HG02840 (cell line): ENCODE results near the gene ATP2B1.
A peak's percentile ranks its signal among the peaks of the same experiment; 100 is the strongest.
"Not testable (repeated sequence)": the region's sequence is repeated elsewhere in the genome, so short reads cannot be mapped to it uniquely, and the experiment has no call there.

Experiments used
- ATAC-seq: cut with Tn5 transposase; IDR thresholded peaks from one replicate; pipeline ENCODE4 v1.9.1; 2021; ENCODE audit warnings: mild to moderate bottlenecking, moderate library complexity, moderate number of reproducible peaks; ENCODE audit not compliant: unreplicated experiment, low FRiP score

ATP2B1 gene

DNA sequence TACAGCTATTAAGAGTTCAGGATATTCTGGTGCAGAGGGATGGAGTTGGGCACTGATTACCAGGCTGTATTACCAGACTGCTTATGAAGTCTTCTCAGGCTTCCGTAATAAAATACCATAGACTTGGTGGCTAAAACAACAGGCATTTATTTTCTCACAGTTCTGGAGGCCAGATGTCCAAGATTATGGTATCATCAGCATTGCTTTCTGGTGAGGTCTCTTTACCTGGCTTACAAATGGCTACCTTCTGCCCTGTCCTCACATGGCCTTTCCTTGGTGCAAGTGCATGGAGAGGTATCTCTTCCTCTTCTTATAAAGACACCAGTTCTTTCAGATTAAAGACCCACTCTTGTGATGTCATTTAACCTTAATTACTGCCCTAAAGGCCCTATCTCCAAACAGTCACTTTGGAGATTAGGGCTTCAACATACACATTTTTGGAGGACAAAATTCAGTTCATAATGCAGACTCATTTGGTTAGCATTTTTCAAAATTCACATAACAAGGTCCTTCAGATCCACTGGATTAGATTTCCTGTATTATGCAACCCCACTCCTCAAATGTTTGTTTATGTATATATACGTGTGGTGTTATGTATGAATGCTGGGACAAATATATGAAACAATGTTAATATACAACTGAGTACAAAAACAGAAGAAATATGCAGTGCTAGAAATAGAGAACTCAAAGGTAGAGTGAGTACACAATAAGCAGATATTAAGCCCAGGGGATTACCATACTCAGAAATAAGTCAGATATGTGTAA, 9.3 kb upstream of the ATP2B1 start:
- ATAC-seq, result no peak

GRCh38 chr12:89712706-89713105, 4.1 kb upstream of the ATP2B1 start:
- ATAC-seq, result no peak

DNA sequence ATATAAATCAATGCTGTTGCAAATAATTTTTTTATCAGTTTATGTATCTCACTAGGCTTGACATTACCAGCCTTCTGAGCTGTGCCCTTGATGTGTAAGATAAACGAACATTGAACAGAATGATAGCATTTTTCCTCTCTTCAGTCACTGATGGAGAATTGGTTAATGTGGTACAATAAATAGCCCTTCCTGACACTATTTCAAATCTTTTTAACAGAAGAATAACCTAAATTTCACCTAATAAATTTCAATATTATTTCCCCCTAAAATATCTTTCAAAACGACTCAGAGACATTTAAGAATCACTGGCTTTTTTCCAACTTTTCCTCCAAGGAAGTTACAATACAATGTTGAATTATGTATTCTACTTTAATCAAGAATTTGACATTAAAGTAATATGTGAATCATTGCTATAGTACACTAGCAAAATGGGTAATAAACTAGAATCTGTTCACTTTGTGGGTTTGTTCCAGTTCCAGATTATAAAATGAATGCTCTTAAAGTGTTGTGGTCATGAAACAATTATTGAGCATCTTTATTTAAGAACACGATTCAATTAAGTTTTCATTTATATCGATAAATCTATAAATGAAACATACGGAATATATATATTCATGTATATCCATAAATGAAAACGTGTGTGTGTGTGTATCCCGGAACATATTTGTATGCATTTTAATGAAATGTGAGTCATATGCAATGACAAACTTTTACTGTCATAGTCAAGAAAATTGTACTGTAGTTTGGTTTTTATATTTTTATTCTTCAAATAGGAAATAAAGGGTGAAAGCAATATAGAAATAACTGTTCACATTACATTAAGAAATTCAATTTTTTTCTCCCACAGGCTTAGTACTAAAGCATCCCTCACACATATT, 2.5 kb upstream of the ATP2B1 start:
- ATAC-seq, result no peak

DNA sequence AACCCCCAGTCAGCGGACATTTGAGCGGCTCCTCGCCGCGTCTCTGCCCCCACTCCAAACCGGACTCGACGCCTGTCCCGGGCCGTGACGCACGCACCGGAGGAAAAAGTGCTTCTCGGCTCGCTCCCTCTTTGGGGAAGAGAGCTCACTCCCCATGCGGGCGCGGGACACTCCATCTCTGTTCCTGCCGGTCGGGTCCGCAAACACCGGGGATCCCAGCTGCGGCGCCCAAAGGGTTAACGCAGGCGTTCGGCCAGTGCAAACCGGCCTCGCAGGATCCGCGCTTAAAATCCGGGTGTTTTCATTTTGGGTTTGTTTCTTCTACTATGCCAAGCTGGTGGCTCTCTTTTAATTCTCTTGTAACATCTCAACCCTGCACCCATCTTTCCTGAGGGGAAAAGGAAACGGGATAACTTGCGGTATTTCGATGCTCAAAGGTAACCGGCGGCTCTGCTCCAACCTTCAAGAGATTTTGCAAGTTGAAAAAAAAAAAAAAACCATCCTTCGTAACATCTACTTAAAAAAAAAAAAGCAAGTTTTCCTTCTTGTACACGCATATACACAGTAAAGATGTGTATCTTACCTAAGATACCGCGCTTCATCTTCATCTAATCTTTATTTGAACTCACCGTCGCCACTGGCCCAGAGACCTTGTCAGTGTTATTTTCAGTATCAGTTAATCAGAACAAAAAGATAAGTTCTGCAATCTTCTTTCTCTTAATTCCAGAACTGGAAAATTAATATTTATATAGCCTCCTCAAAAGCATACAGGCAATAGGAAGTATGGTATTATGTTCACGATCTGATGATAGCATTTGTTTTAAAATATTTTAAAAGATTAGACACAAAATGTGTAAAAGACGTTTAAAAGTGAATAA, 1.6 kb upstream of the ATP2B1 start:
- ATAC-seq, result no peak

DNA sequence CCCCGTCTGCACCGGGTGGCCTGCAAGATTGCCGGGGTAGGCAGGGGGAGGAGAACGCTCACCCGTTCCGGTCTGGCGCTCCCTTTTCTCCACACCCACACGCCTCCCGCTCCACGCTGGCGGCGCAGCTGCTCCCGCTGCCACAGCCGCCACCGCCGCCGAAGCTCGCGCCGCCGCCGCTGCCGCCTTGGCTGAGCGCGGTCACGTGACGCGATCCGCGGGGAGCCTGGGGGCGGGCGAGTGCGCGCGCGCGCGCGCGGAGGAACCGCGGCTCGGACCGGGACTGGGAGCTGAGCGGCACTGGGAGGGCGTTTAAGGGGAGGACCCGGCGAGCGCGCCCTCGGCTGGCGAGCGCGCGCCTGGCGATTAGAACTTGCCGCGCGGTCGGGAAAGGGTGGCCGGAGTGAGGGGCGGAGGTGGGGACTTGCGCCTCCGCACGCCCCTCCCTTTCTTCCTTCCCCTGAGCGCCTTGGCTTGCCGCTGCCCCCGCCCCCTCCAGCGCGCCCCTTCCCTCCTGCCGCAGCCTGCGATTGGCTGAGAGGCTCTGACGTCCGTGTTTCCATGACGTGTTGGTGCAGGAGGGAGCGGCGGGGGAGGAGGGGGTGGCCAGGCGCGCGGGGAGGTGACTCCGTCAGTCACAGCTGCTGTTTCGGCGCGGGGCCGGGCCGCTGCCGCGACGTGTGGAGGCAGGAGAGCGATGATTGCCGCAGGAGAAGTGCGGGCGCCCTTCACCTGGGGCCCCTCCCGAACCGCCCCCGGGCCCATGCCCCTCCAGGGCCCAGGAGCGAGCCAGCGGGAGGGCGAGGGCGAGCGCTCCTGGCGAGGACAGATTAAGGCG, 738 bp upstream of the ATP2B1 start:
- peak; percentile 63 for ATAC-seq

DNA sequence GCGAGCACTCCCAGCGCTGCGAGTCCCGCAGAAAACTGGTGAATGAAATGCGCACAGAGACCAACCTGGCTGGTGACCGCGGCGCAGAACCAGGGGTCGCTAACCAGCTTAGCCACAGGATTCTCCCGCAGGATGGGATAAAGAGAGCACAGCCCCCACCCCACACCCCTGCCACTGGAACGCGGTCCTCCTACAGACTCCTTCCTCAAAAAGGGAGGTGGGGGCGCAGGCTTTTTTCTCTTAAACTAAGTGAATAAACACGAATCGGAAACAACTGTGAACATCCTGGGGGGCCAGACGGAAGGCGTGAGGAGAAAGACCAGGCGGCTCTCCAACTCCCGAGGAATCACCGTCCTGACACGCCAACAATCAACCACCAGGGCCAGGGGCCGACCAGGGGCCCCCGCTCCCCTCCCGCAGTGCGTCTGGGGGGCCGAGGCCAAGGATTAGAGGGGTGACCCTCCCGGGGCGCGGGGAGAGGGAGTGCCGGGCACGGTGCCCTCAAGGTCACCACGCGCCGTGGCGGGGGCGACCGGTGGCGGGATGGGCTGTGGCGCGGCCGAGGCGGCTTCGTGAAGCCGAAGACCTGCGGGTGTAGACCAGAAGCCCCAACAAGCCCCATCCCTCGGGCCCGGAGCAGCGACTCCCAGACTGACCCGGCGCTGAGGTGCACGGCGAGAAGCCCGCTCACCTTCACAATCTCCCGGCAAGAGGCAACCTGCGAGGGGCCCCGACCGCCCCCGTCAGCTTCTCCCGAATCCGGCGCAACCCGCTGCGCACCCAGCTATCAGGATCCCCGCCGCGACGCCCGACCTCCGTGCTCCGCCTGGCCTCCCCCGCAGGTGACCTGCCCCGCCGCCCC, 704 bp downstream of the ATP2B1 start:
- ATAC-seq, result no peak

- no peak for ATAC-seq
Observed at GRCh38 chr12:89706986-89707702, 1.5 kb downstream of the ATP2B1 start.

- ATAC-seq, result no peak
Observed at GRCh38 chr12:89706551-89706950, 2.1 kb downstream of the ATP2B1 start.

GRCh38 chr12:89704457-89704856, 4.2 kb downstream of the ATP2B1 start:
- no peak for ATAC-seq

GRCh38 chr12:89703768-89704167, 4.9 kb downstream of the ATP2B1 start:
- no peak for ATAC-seq

- no peak for ATAC-seq
Observed at GRCh38 chr12:89702503-89702902, 6.1 kb downstream of the ATP2B1 start.

GRCh38 chr12:89701606-89702206, 6.9 kb downstream of the ATP2B1 start:
- ATAC-seq, result no peak

DNA sequence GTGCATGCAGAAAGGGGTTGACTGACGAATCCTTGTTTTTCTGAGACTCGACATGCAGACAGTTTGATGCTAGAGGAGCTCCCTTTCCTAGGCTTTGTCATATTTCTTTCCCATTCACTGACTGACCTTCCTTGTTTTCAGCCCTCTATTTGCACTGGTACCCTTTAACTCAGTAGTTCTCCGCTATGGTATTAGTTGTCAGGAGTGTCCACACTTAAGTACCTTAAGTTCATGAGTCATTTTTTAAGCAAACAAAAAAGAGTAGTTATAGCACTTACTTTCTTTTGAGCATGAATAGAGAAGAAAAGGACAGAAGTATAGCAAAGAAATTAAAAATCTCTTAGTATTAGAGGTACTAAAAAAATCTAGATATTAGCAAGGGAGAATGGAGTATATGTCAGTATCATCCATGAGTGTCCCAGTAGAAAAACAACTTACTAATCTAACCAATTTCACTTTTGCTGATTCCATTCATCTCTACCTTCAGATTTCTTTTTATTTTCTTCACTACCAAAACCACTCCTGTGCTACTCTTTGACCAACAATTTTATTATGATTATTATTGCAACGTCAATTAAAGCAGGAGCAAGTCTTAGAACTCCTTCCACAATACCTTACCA, 8.3 kb downstream of the ATP2B1 start:
- no peak for ATAC-seq

DNA sequence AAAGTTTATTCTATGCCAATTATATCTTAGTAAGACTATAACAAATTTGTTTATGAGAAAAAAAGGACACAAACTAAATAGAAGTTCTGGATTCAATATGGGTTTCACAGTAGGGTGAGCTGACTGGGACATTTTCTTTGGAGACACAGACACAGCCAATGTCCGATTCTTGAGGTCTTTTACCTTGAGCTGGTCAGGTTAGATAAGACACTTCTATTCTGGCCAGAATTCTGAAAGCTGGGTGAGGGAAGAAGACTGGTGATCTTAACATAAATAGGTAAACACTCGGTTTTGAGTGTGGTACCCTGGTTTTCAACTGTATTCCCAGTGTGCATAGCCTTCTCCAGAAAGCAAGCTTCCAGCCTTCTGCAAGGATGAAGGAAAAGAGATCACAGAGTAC, 10.0 kb downstream of the ATP2B1 start:
- no peak for ATAC-seq

DNA sequence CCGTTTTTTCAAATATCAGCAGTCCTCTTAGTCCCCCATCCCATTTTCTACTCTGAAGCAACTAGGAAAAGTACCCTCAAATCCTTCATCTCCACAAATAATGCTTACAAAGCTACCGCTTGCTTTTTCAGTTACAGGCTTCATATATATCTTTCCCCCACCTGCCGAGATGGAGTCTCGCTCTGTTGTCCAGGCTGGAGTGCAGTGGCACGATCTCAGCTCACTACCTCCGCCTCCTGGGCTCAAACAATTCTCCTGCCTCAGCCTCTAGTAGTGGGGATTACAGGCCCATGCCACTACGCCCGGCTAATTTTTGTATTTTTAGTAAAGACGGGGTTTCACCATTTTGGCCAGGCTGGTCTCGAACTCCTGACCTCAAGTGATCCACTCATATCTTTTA, 10.9 kb downstream of the ATP2B1 start:
- not testable (repeated sequence) for ATAC-seq

GRCh38 chr12:89697296-89697695, 11.3 kb downstream of the ATP2B1 start:
- no peak for ATAC-seq

GRCh38 chr12:89695830-89696229, 12.8 kb downstream of the ATP2B1 start:
- ATAC-seq, result no peak
